T-helper 2 cell treated with Interferon-gamma antibody and Interleukin-4, amounts not matched to agents 5 μg/mL and 100 μg/mL, for 36 hours (primary cell): ENCODE measurements around the gene ZNF497.
"Not testable (repeated sequence)": the region's sequence is repeated elsewhere in the genome, so short reads cannot be mapped to it uniquely, and the experiment has no call there.

Experiments used
- DNase-seq: peaks from one replicate; pipeline ENCODE4 v3.0.0; 2021; ENCODE audit warnings: low spot score
- H3K27ac Mint-ChIP-seq: one replicate; pipeline ENCODE4 v1.8.0; 2021; ENCODE audit warnings: mild to moderate bottlenecking, mixed read lengths
- H3K27me3 Mint-ChIP-seq: one replicate; pipeline ENCODE4 v1.8.0; 2021; ENCODE audit warnings: low read depth, mixed read lengths
- H3K36me3 Mint-ChIP-seq: one replicate; pipeline ENCODE4 v1.8.0; 2021; ENCODE audit warnings: low read depth, mixed read lengths
- H3K4me1 Mint-ChIP-seq: one replicate; pipeline ENCODE4 v1.8.0; 2021; ENCODE audit warnings: low read depth, mixed read lengths
- H3K4me3 Mint-ChIP-seq: one replicate; pipeline ENCODE4 v1.8.0; 2022; ENCODE audit warnings: mild to moderate bottlenecking, moderate library complexity, mixed read lengths
- H3K9me3 Mint-ChIP-seq: one replicate; pipeline ENCODE4 v1.8.0; 2021; ENCODE audit warnings: mixed read lengths

The ZNF497 gene

GRCh38 chr19:58332697-58333096 lies 29.9 kb downstream of the ZNF497 start:
- no peak overlapping the region for H3K4me3 Mint-ChIP-seq
- H3K4me1 Mint-ChIP-seq = peaks cover 9% of the 10 kb centered on the region
- no peaks in the 10 kb centered on the region for H3K9me3 Mint-ChIP-seq
- H3K36me3 Mint-ChIP-seq = peaks cover 18% of the 10 kb centered on the region
- H3K27ac Mint-ChIP-seq = no peak overlapping the region
- no peak for DNase-seq
- H3K27me3 Mint-ChIP-seq = no peaks in the 10 kb centered on the region

- no peak overlapping the region for H3K27ac Mint-ChIP-seq
- no peak for DNase-seq
Measured at GRCh38 chr19:58330458-58330857, 32.1 kb downstream of the ZNF497 start.

GRCh38 chr19:58328999-58329398 lies 33.6 kb downstream of the ZNF497 start:
- Mint-ChIP-seq H3K4me1 (peaks cover 9% of the 10 kb centered on the region), H3K9me3 (no peaks in the 10 kb centered on the region), H3K36me3 (peaks cover 2% of the 10 kb centered on the region), H3K27me3 (no peaks in the 10 kb centered on the region), H3K4me3 (no peak overlapping the region), H3K27ac (no peak overlapping the region)
- no peak for DNase-seq

More at GRCh38 chr19:58330458-58330857, 32.1 kb downstream of the ZNF497 start:
- Mint-ChIP-seq H3K4me1 (peaks cover 9% of the 10 kb centered on the region), H3K36me3 (peaks cover 11% of the 10 kb centered on the region), H3K27me3 (no peaks in the 10 kb centered on the region), H3K4me3 (no peak overlapping the region), H3K9me3 (no peaks in the 10 kb centered on the region)

- H3K27ac Mint-ChIP-seq = no peak within 1 kb of the TSS
- H3K9me3 Mint-ChIP-seq = no peaks in the 10 kb centered on the region
- peak; percentile 93 for DNase-seq
- peaks cover 2% of the 10 kb centered on the region for H3K36me3 Mint-ChIP-seq
- peaks cover 9% of the 10 kb centered on the region for H3K4me1 Mint-ChIP-seq
- H3K4me3 Mint-ChIP-seq = no peak within 1 kb of the TSS
- no peaks in the 10 kb centered on the region for H3K27me3 Mint-ChIP-seq
Measured at GRCh38 chr19:58326914-58327726, 35.4 kb downstream of the ZNF497 start, which contains the start of gene ZSCAN22. ZSCAN22 (plus strand) TSS chr19:58326994; CDS start chr19:58334803, 7,809 bp downstream.

- Mint-ChIP-seq H3K4me1 (peaks cover 9% of the 10 kb centered on the region), H3K9me3 (no peaks in the 10 kb centered on the region), H3K27me3 (no peaks in the 10 kb centered on the region), H3K4me3 (no peak overlapping the region), H3K36me3 (peaks cover 2% of the 10 kb centered on the region), H3K27ac (no peak overlapping the region)
- no peak for DNase-seq
Measured at GRCh38 chr19:58326501-58326913, 36.0 kb downstream of the ZNF497 start.

- no peak overlapping the region for H3K4me3 Mint-ChIP-seq
- no peak overlapping the region for H3K27ac Mint-ChIP-seq
- H3K4me1 Mint-ChIP-seq = peaks cover 9% of the 10 kb centered on the region
- H3K36me3 Mint-ChIP-seq = no peaks in the 10 kb centered on the region
- no peak for DNase-seq
- H3K9me3 Mint-ChIP-seq = no peaks in the 10 kb centered on the region
- no peaks in the 10 kb centered on the region for H3K27me3 Mint-ChIP-seq
Measured at GRCh38 chr19:58325311-58326022, 37.1 kb downstream of the ZNF497 start.

- no peak for DNase-seq
- H3K27me3 Mint-ChIP-seq = no peaks in the 10 kb centered on the region
- H3K27ac Mint-ChIP-seq = no peak overlapping the region
- H3K4me3 Mint-ChIP-seq = no peak overlapping the region
- H3K36me3 Mint-ChIP-seq = peaks cover 14% of the 10 kb centered on the region
- no peaks in the 10 kb centered on the region for H3K9me3 Mint-ChIP-seq
- no peaks in the 10 kb centered on the region for H3K4me1 Mint-ChIP-seq
Measured at GRCh38 chr19:58319241-58319640, 43.3 kb downstream of the ZNF497 start.

GRCh38 chr19:58318297-58318696 lies 44.3 kb downstream of the ZNF497 start:
- H3K27ac Mint-ChIP-seq = no peak overlapping the region
- H3K9me3 Mint-ChIP-seq = no peaks in the 10 kb centered on the region
- H3K4me3 Mint-ChIP-seq = no peak overlapping the region
- H3K4me1 Mint-ChIP-seq = no peaks in the 10 kb centered on the region
- DNase-seq = no peak
- H3K27me3 Mint-ChIP-seq = no peaks in the 10 kb centered on the region
- H3K36me3 Mint-ChIP-seq = peaks cover 21% of the 10 kb centered on the region

GRCh38 chr19:58317476-58318072 lies 45.0 kb downstream of the ZNF497 start:
- Mint-ChIP-seq H3K27me3 (no peaks in the 10 kb centered on the region), H3K36me3 (peaks cover 25% of the 10 kb centered on the region), H3K9me3 (no peaks in the 10 kb centered on the region), H3K4me3 (no peak overlapping the region), H3K4me1 (no peaks in the 10 kb centered on the region), H3K27ac (no peak overlapping the region)
- no peak for DNase-seq

- Mint-ChIP-seq H3K4me3 (no peak overlapping the region), H3K9me3 (peaks cover 3% of the 10 kb centered on the region), H3K4me1 (no peaks in the 10 kb centered on the region), H3K27me3 (no peaks in the 10 kb centered on the region), H3K36me3 (peaks cover 44% of the 10 kb centered on the region), H3K27ac (no peak overlapping the region)
- DNase-seq = no peak
Measured at GRCh38 chr19:58315580-58315979, 47.0 kb downstream of the ZNF497 start.

GRCh38 chr19:58311345-58311865 lies 51.1 kb downstream of the ZNF497 start:
- Mint-ChIP-seq H3K4me3 (no peak overlapping the region), H3K9me3 (peaks cover 3% of the 10 kb centered on the region), H3K36me3 (peaks cover 82% of the 10 kb centered on the region), H3K4me1 (peaks cover 8% of the 10 kb centered on the region), H3K27me3 (no peaks in the 10 kb centered on the region), H3K27ac (no peak overlapping the region)
- no peak for DNase-seq

- H3K27ac Mint-ChIP-seq, DNase-seq, H3K4me3 Mint-ChIP-seq, H3K27me3 Mint-ChIP-seq, H3K9me3 Mint-ChIP-seq: not testable (repeated sequence)
- Mint-ChIP-seq H3K4me1 (peaks cover 16% of the 10 kb centered on the region), H3K36me3 (peaks cover 86% of the 10 kb centered on the region)
Measured at GRCh38 chr19:58310685-58311084, 51.9 kb downstream of the ZNF497 start.

GRCh38 chr19:58307736-58308135 lies 54.8 kb downstream of the ZNF497 start:
- H3K27me3 Mint-ChIP-seq = no peaks in the 10 kb centered on the region
- no peak overlapping the region for H3K4me3 Mint-ChIP-seq
- H3K4me1 Mint-ChIP-seq = peaks cover 23% of the 10 kb centered on the region
- DNase-seq = no peak
- H3K9me3 Mint-ChIP-seq = peaks cover 16% of the 10 kb centered on the region
- H3K36me3 Mint-ChIP-seq = peaks cover 84% of the 10 kb centered on the region
- H3K27ac Mint-ChIP-seq = no peak overlapping the region

GRCh38 chr19:58305932-58306323 lies 56.6 kb downstream of the ZNF497 start:
- peak overlapping the region; percentile 97 for H3K27ac Mint-ChIP-seq
- H3K36me3 Mint-ChIP-seq = peaks cover 84% of the 10 kb centered on the region
- H3K9me3 Mint-ChIP-seq = peaks cover 25% of the 10 kb centered on the region
- H3K4me3 Mint-ChIP-seq = peak overlapping the region; percentile 91
- no peaks in the 10 kb centered on the region for H3K27me3 Mint-ChIP-seq
- H3K4me1 Mint-ChIP-seq = peaks cover 23% of the 10 kb centered on the region
- DNase-seq = no peak
